Cerebellar nuclear complex (tissue), 1 donor: ENCODE data around the gene TPX2.
"Not testable (repeated sequence)": the region's sequence is repeated elsewhere in the genome, so short reads cannot be mapped to it uniquely, and the experiment has no call there.

Experiments used
- DNase-seq, 2 experiments: peaks; one replicate each; lab custom pipeline; 2025; lab: John Stamatoyannopoulos, UW

The TPX2 gene

DNA sequence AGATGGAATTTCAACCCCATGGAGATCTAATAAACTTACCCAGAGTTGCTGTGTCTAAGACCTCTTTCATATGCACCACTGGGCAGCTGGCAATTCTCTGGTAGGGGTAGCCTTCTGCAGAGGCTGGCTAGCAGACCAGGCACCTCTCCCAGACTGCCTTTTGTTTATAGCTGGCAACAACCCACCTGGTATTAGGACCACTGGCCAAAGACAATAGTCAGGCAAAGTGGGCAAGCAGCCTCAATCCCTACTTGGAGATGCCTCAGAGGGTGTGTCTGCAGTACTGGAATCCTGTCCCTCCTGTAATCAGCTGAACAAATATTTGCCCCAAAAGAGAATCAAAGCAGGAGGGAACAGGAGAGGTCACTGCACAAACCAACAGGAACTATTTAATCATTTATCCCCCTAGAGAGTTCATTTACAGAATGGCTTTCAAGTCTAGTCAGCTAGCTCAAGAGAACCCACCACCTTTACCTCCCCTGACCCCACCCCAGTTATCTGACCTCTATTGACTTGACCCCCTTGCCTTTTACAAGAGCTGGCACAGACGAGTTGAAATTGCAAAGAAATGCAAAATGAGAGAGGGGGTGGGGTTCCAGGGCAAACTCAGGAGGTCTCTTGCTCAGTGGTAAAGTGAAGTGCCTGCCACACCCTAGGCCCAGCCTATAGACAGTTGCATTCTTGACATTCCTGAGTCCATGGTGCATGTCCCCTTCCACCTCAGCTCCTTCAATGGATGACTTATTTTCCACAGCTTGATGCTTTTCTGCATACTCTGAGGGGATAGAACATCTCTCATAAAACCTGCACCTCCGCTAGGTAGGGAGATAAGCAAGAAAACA, 19.2 kb upstream of the TPX2 start:
- DNase-seq = no peak

- DNase-seq = no peak
These were observed 18.3 kb upstream of the TPX2 start for GRCh38 chr20:31720486-31721407.

DNA sequence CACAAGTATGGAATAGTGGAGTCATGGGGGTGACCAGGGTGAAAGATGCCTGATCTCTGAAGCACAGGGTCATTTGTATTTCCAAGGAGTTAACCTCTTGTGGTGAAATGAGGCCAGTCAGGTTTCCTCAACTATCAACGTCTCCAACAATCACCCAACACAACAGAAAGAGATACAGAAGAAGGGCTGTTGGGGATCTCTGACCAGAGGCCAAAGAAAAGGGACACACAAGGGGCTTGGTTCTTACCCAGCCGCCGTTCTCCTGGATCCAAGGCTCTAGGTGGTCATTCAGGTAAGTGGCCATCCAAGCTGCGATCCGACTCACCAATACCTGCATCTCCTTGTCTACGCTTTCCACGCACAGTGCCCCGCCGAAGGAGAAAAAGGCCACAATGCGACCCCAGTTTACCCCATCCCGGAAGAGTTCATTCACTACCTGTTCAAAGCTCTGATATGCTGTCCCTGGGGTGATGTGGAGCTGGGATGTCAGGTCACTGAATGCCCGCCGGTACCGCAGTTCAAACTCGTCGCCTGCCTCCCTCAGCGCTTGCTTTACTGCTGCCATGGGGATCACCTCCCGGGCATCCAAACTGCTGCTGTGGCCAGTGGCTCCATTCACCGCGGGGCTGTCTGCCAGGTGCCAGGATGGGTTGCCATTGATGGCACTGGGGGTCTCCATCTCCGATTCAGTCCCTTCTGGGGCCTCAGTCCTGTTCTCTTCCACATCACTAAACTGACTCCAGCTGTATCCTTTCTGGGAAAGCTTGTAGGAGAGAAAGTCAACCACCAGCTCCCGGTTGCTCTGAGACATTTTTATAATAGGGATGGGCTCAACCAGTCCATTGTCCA, 17.5 kb upstream of the TPX2 start:
- DNase-seq = peak in 1 of 2 experiments; percentile 14

GRCh38 chr20:31722257-31723068, 16.6 kb upstream of the TPX2 start, which contains the start of gene BCL2L1:
BCL2L1 (minus strand) TSS chr20:31722868; CDS start chr20:31722218, 650 bp downstream.
- peak in 1 of 2 experiments; percentile 24 for DNase-seq

- no peak for DNase-seq
These were observed 16.1 kb upstream of the TPX2 start for GRCh38 chr20:31723069-31723318.

DNA sequence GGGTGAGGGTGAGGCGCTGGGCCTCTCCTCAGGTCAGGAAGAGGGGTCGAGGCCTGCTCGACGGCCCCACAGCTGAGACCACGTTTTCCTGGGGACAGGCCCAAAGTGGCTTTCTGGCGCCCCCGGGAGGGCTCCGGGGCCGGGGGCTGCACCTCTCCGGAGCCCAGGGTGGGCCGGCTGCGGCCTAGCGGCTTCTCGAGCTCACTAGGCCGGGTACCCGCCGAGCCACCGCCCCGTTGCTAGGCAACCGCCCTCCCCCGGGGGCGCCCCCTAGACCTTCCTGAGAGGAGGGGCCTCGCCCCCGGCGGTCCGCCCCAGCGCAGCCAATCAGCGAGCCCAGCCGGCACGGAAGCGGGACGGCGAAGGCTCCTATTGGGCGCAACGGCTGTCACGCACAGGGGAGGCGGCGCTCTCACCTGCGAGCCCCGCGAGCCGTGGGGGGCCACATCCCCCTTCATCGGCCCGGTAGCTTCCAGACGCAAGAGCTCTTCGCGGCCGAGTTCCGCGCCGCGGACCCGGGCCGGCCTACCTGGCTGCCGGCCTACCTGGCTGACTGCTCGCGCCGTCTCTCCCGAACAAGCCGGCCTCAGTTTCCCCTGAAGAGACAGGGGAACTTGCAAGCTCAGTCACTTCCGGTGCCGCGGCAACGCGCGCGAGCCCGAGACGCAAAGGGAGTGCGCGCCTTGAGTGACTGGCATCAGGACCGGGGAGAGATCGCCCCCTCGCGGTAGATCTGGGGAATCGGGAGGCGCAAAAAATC, 15.6 kb upstream of the TPX2 start:
- DNase-seq = peak; percentile 81 to 94

DNA sequence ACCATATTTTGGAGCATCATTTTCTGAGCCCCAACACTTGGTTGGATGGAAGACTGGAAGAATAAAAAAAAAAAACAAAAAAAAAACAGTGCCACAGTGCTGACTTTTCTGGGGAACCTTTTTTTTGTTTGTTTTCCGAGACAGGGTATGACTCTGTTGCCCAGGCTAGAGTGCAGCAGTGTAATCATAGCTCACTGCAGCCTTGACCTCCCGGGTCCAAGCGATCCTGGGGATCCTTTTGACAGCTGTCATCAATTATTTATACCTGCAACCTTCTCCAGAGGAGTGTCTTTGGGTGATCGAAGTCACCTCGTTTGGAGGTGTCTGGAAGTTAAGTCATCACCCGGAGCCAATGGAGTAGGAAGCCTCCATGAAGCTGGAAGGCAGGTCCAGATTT, 7.8 kb upstream of the TPX2 start:
- no peak for DNase-seq

- DNase-seq = no peak
These were observed 474 bp downstream of the TPX2 start for GRCh38 chr20:31739550-31739977.

DNA sequence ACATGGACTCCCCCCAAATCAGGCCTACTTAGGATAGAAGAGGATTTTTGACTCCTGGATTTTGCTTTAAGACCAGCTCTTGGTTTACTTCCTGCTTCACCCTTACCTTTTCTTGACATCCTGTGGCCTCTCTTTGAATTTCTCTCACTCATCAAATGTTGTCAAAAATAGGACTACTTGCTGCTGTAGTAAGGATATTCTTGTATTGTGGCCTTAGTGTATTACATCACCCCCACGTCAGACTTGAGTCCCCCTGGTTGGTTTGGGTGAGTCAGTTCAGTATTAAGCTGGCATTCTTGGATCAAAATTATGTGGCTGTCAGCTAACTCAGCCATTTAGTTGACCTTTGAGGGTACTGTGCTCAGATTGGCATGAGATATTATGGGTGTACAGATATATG, 1.1 kb downstream of the TPX2 start:
- no peak for DNase-seq

DNA sequence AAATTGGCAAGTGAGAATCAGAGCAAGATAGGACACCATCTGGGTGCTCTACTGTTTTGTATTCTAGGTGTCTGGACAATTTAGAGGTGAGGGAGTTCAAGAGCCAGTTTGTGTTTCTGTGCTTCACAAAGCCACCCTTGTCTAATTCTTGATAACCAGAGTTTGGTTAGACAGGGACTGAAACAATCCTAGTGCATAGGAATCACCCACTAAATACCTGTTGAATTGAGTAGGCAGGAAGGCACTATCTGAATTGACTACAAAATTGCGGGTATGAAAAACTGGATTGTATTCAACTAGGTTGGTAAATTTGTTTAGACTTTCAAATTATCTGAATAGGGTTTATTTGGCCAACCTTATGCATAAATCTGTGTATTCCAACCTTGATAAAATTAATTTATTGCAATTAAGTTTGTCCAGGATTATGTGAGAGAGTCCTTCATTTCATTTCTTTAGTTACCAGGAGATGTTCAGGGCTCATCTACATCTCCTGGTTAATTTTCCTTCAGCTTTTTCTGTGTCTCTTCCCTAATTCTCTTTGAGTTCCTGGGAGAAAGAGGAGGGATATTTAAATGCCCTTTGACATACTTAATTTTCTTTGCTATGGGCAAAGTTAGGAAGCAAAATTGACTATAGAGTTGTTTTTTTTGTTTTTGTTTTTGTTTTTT, 1.7 kb downstream of the TPX2 start:
- no peak for DNase-seq

- DNase-seq = no peak
These were observed 7.2 kb downstream of the TPX2 start for GRCh38 chr20:31746068-31746878.

GRCh38 chr20:31747028-31747427, 7.9 kb downstream of the TPX2 start:
- not testable (repeated sequence) for DNase-seq

GRCh38 chr20:31747640-31748039, 8.6 kb downstream of the TPX2 start:
- DNase-seq = no peak

- DNase-seq = no peak
These were observed 10.1 kb downstream of the TPX2 start for GRCh38 chr20:31749223-31749622.

DNA sequence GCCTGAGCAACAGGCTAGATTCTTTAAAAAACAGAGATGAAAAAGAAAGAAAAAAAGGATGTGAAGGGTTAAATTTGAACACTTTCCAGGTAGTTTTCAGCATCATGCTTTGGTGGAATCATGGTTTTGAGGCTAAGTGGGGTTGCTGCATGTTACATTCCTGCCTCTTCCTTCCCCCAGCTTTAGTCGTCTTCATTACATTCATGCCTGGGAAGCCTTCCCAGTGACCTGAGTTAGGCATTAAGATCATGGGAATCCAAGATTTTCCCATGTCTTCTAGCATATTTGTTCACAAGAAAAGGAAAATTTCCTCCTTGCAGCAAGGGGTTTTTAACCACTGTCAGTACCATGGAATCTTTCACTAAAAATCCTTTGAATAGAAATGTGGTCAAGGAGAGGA, 12.0 kb downstream of the TPX2 start:
- DNase-seq = no peak

- DNase-seq = no peak
These were observed 18.2 kb downstream of the TPX2 start for GRCh38 chr20:31757254-31757653.

- no peak for DNase-seq
These were observed 19.4 kb downstream of the TPX2 start for GRCh38 chr20:31758521-31758920.

DNA sequence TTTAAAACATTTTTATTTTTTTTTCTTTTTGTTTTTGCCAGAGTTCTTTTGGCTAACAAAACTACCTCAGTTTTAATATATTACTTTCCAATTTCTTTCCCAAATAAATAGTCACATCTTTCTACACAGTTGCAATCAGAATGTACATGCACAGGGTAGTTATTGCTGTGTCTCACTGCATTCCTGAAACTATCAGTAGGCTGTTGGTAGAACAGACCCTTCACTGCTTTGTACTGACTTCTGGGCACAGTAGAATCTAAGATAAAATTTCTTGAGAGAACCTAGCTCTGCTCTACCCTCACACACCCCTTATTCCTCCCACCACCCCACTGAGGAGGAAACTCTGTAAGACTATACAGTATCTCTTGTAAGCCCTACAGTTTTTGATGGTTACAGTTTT, 19.9 kb downstream of the TPX2 start:
- DNase-seq = no peak
